Heart left ventricle (tissue), 13 donors: ENCODE measurements around the gene ARHGEF10L.

Source experiments
- POLR2A ChIP-seq, 2 donors: fragments of 450-650 bp; IDR thresholded peaks; one replicate each; pipeline ENCODE4 v1.6.1; 2017; ENCODE audit warnings: antibody characterized with exemption in 2 of 2, mild to moderate bottlenecking in 2 of 2, moderate library complexity in 2 of 2
- TF ChIP-seq, protein P1 (sequence below), 12 donors: fragments of 200-600 bp; sonication (generic) in 4 of 12; IDR thresholded peaks; one replicate each; pipeline versions ENCODE4 v1.5.0 to v1.8.0; 2018 to 2022; ENCODE audit warnings: antibody characterized with exemption in 12 of 12, mild to moderate bottlenecking in 5 of 12
- donor health status: ischemic (EF 13 %, LVEDD 7.1; RV severe dilation, severe dysfunction).
- donor health status: DM: no; HTN: yes; CAD: no.
- donor health status: DM: no; HTN: no; CAD: no.
- donor health status: ischemic (EF 25% LVEDD 6.9; RV normal size, moderate dysfunction).
- donor health status: ischemic (EF 25% LVEDD 5.7; RV mildly dilated, moderate dysfunction).
- donor health status: ischemic (EF 35%, LVEDD 5.7; RV mildly dilated, moderate dysfunction).
- donor health status: nonischemic (EF 11% LVEDD 7.7; RV severe dilation, severe dysfunction).
- donor health status: DM: yes; HTN: yes; CAD: no.
- donor health status: PGD.
- donor health status: ischemic (EF 29% LVEDD 5.4; RV normal size, mild dysfunction).
- donor health status: nonischemic (EF 23%, LVEDD 6.1; RV moderate dilation, normal function).

DNA sequence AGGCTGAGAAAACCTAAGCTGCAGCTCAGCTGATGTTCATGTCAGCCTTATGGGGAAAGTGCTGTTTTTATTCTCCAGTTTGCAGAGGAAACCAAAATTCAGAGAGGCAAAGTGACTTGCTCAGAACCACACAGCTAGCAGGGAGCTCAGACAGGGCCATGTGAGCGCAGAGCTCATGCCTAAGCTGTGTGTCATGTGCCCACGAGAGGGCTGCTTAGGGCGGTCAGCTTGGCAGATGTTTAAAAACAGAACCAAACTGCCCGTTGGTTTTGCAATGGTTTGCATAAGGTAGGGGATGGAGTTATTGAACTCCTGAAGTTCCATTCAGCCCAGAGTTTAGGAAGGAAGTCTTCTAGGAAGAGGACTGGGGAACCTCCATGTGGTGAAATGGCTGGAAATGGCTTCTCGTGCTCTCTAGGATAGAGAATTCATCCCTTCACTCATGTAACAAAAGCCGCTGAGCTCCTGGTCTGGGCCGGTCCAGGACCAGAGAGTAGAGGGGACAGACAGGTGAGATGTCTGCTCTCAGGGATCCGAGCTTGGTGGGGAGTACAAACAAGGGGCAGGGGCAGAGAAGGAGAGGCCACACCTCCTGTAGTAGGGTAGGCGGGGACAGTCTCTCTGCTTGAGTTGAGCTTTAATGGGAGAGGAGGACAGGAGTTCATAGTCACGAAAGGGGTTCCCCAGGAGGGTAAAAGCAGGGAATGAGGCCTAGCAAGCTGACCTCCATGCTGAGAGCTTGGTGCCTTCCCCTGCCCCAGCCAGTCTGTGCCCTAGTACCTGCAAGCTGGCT lies 46.9 kb downstream of the ARHGEF10L start:
- TF ChIP-seq POLR2A (IDR thresholded peaks at IDR 0.05), result no peak
- TF ChIP-seq, protein P1, sequence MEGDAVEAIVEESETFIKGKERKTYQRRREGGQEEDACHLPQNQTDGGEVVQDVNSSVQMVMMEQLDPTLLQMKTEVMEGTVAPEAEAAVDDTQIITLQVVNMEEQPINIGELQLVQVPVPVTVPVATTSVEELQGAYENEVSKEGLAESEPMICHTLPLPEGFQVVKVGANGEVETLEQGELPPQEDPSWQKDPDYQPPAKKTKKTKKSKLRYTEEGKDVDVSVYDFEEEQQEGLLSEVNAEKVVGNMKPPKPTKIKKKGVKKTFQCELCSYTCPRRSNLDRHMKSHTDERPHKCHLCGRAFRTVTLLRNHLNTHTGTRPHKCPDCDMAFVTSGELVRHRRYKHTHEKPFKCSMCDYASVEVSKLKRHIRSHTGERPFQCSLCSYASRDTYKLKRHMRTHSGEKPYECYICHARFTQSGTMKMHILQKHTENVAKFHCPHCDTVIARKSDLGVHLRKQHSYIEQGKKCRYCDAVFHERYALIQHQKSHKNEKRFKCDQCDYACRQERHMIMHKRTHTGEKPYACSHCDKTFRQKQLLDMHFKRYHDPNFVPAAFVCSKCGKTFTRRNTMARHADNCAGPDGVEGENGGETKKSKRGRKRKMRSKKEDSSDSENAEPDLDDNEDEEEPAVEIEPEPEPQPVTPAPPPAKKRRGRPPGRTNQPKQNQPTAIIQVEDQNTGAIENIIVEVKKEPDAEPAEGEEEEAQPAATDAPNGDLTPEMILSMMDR (IDR thresholded peaks at IDR 0.05), result no peak
